Mammary epithelial cell (primary cell): Measurements from ENCODE around the gene GRID1.

Source experiments
- EZH2 ChIP-seq: IDR thresholded peaks from 2 replicates; pipeline ENCODE4 v1.6.1; 2012; ENCODE audit warnings: low read length, inconsistent platforms, borderline replicate concordance
- TF ChIP-seq, protein P1 (sequence below), 2 donors: IDR thresholded peaks in 1 of 2; conservative IDR thresholded peaks in 1 of 2; 2 replicates each; pipeline ENCODE4 v1.5.1; 2011 to 2012; ENCODE audit warnings: inconsistent platforms in 2 of 2, low read length in 2 of 2, mild to moderate bottlenecking in 2 of 2, control low read depth in 1 of 2, low read depth in 1 of 2; ENCODE audit not compliant: insufficient read depth in 1 of 2; ENCODE audit errors: extremely low read depth in 1 of 2

DNA sequence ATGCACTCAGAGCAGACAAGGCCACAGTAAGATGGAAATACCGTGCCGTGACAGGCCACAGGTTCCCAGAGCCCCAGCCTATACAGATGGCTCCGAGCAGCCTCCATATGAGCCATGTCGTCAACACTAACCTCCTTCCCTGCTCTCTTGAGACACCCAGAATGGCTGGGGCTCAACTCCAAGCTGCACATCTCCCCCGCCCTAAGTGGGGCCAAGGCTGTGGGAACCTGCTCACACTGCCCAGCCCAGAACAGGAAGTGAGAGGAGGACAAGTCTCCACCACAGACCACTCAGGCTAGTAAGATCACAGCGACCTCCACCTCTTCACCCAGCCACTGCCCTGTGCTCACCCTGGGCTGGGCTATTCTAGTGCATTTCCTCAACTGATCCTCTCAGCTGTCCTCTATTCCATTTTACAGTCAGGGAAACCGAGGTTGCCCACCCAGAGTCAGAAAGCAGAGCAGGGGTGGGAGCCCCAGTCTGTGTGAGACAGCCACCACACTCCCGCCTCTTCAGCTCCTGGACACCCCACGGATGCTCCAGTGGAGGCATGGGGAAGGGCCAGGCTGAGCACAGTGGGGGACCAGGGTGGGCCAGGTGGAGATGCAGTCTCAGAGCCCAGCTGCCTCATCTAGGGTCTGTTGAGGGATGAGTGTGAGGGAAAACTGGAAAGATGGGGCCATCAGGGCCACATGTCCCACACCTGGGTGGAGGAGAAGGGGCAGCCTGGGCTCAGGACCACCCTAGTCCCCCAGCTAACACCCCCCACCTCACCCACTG is 11.6 kb downstream of the GRID1 start:
- TF ChIP-seq, protein P1, sequence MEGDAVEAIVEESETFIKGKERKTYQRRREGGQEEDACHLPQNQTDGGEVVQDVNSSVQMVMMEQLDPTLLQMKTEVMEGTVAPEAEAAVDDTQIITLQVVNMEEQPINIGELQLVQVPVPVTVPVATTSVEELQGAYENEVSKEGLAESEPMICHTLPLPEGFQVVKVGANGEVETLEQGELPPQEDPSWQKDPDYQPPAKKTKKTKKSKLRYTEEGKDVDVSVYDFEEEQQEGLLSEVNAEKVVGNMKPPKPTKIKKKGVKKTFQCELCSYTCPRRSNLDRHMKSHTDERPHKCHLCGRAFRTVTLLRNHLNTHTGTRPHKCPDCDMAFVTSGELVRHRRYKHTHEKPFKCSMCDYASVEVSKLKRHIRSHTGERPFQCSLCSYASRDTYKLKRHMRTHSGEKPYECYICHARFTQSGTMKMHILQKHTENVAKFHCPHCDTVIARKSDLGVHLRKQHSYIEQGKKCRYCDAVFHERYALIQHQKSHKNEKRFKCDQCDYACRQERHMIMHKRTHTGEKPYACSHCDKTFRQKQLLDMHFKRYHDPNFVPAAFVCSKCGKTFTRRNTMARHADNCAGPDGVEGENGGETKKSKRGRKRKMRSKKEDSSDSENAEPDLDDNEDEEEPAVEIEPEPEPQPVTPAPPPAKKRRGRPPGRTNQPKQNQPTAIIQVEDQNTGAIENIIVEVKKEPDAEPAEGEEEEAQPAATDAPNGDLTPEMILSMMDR (conservative IDR thresholded peaks at IDR 0.05 in 1 of 2, IDR thresholded peaks at IDR 0.05 in 1 of 2; ENCODE audit: extremely low read depth in 1 of 2, insufficient read depth in 1 of 2, low read depth in 1 of 2, low read length in 2 of 2): no peak
- no peak for TF ChIP-seq EZH2
